Activated naive CD4-positive, alpha-beta T cell treated with anti-CD3 and anti-CD28 coated beads, Interleukin-2, amount 50 U/mL, for 72 hours (primary cell): Measurements from ENCODE around the gene HEXB. TPM values are rescaled to one million over a fixed set of nuclear protein-coding genes. Genes with fewer than 3 reads are reported as not detected.

ENCODE experiments used
- ATAC-seq, 2 donors: fragments of 150-1000 bp; cut with Tn5 transposase; 2 replicates each; pipeline ENCODE4 v1.10.0; 2021; ENCODE audit warnings: mild to moderate bottlenecking in 2 of 2, moderate library complexity in 2 of 2
- DNase-seq, 2 donors: peaks; one replicate each; pipeline ENCODE4 v3.0.0; 2021 to 2022; ENCODE audit warnings: low spot score in 2 of 2
- H3K27ac Mint-ChIP-seq, 2 donors: one replicate each; pipeline ENCODE4 v1.8.0; 2022; ENCODE audit warnings: mild to moderate bottlenecking in 2 of 2, mixed read lengths in 2 of 2
- H3K36me3 Mint-ChIP-seq, 2 donors: one replicate each; pipeline ENCODE4 v1.8.0; 2022; ENCODE audit warnings: mixed read lengths in 2 of 2
- H3K9me3 Mint-ChIP-seq, 2 donors: one replicate each; pipeline ENCODE4 v1.8.0; 2022; ENCODE audit warnings: mixed read lengths in 2 of 2
- total RNA-seq, 2 donors: library from RNA; stranded (reverse); gene quantifications; one replicate each; pipeline ENCODE4 v1.2.3, GENCODE V29; 2022

Gene HEXB
- total RNA-seq: 10 to 100 TPM; 47.1 to 71.3 TPM

DNA sequence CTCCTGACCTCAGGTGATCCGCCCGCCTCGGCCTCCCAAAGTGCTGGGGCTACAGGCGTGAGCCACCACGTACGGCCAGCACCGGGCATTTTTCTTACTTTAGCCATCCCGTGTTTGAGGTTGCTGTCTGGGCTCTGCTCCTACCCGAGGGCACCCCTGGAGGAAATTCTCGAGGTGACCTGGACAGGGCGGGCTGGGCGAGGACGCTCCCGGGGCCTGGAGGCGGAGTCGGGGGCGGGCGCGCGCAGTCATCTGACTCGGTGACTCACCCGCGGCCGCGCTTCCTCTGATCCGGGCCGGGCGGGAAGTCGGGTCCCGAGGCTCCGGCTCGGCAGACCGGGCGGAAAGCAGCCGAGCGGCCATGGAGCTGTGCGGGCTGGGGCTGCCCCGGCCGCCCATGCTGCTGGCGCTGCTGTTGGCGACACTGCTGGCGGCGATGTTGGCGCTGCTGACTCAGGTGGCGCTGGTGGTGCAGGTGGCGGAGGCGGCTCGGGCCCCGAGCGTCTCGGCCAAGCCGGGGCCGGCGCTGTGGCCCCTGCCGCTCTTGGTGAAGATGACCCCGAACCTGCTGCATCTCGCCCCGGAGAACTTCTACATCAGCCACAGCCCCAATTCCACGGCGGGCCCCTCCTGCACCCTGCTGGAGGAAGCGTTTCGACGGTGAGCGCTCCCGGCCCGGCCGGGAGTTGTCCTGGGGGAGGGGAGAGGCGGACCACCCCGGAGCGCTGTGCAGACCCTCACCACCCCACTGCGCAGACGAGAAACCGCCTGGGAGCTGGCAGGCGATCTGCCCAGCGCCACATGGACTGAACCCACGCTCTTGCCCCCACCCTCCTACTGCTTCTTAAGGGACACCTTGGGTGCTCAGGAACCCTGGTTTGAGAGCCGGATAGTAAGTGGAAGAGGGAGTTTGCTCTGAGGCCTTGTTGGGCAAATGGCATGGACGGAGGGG lies at the start of gene HEXB:
HEXB (plus strand) TSS at position 334 of the 952 bp plus-strand sequence; CDS start at position 362, 28 bp downstream.
- H3K36me3 Mint-ChIP-seq: peaks cover 0 to 8% of the 10 kb centered on the region in 2 donors
- ATAC-seq (peak; percentile 96 to 97), DNase-seq (peak; percentile 88 to 93)
- no peaks in the 10 kb centered on the region for H3K9me3 Mint-ChIP-seq
- H3K27ac Mint-ChIP-seq: peak within 1 kb of the TSS; percentile 66 to 76

GRCh38 chr5:74636149-74636548 lies 48.9 kb upstream of the HEXB start:
- ATAC-seq (no peak), DNase-seq (no peak)
- Mint-ChIP-seq H3K27ac (no peak overlapping the region), H3K9me3 (no peaks in the 10 kb centered on the region), H3K36me3 (peaks cover 0 to 7% of the 10 kb centered on the region in 2 donors)

- ATAC-seq (no peak), DNase-seq (no peak)
- H3K36me3 Mint-ChIP-seq: peaks cover 0 to 7% of the 10 kb centered on the region in 2 donors
- H3K9me3 Mint-ChIP-seq: no peaks in the 10 kb centered on the region
- H3K27ac Mint-ChIP-seq: no peak overlapping the region
Measured at GRCh38 chr5:74636552-74636951, 48.5 kb upstream of the HEXB start.

- DNase-seq: no peak
- Mint-ChIP-seq H3K27ac (no peak overlapping the region), H3K9me3 (no peaks in the 10 kb centered on the region), H3K36me3 (peaks cover 0 to 7% of the 10 kb centered on the region in 2 donors)
- no peak for ATAC-seq
Measured at GRCh38 chr5:74638544-74638969, 46.5 kb upstream of the HEXB start.

DNA sequence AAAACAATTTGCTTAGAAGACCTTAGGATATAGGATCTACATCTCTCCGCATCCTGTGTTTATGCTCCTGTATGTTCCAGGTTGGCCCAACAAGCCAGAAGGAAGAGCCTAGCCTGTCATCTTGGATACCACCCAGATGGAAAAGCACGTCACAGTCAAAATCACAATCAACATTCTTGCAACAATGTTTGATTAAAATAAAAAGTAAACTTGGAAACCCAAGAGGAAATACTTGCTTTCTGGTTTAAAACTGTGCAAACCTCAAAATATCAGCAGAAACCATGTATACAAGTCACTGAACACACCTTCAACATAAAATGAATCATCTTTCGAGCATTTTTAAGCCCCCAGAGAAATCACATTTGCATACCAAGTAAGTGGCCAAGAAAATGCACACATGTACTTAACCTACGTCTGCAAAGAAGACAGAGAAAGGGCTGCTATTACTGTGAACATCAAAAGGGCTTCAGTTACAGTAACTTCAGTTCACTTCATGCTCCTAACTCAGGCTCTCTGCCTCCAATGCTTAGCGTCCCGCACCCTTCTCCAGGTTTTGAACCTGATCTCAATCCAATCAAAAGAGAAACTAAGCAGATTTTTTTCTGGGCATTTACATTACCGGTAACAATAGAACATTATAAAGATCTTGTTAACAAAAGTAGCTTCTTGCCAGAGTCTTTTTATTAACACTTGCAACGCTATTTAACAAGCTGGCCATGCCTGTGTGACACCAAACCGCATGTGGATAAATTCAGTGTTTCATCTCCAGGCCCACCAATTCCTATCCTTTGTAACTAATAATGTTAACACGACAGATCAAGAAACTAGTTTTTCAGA lies 45.8 kb upstream of the HEXB start:
- ATAC-seq (peak; percentile 17 to 69), DNase-seq (no peak)
- H3K27ac Mint-ChIP-seq: peak overlapping the region in 1 of 2 donors; percentile 12
- peaks cover 0 to 7% of the 10 kb centered on the region in 2 donors for H3K36me3 Mint-ChIP-seq
- H3K9me3 Mint-ChIP-seq: no peaks in the 10 kb centered on the region

- DNase-seq: peak in 1 of 2 donors; percentile 55
- Mint-ChIP-seq H3K36me3 (peaks cover 0 to 7% of the 10 kb centered on the region in 2 donors), H3K27ac (peak overlapping the region in 1 of 2 donors; percentile 49), H3K9me3 (no peaks in the 10 kb centered on the region)
- ATAC-seq: peak; percentile 42 to 45
Measured at GRCh38 chr5:74639807-74640449, 45.1 kb upstream of the HEXB start.

- no peaks in the 10 kb centered on the region for H3K9me3 Mint-ChIP-seq
- DNase-seq: peak; percentile 73 to 75
- H3K36me3 Mint-ChIP-seq: peaks cover 0 to 5% of the 10 kb centered on the region in 2 donors
- peak; percentile 81 to 82 for ATAC-seq
- H3K27ac Mint-ChIP-seq: peak within 1 kb of the TSS; percentile 12 to 49
Measured at GRCh38 chr5:74640450-74640953, 44.5 kb upstream of the HEXB start, which contains the start of gene ENC1. Gene ENC1, minus strand, starts transcription at chr5:74640728. Its CDS starts 4,243 bp downstream, at chr5:74636485.

DNA sequence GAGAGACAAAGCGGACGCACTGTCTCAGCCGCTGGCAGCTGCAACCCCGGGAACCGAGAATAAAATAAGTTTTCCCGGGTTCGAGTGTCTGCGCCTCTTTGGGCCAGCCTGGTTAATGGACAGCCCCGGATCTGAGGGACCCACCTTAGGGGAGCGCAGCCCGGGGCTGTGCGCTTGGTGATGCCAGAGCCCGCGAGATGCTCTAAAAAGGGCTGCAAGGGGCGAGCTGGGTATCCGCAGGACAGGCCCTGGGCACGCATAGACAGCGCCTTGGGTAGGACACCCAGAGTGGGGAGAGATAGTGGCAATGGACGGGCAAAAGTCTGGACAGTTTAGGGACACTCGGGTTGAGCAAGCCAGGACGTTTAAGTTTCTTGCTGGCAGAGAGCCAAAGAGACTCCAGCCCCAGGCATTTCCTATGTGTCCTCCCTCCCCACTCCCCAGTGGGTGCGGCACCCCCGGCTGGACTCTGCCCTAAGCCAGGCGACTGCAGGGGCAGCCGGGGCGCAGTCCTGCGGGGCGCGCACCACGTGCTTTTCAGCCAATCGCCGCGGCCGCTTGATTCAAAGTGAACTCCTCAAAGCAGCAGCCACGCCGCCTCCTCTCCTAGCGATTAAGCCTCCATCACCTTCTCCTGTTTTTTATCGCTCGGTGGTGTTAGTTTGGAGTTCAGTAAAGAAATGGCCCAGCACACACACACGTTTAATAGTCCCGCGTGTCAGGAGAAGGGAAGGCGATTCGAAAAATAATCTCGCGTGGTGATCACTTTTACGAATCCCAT lies 43.9 kb upstream of the HEXB start:
- DNase-seq: peak; percentile 50 to 63
- Mint-ChIP-seq H3K9me3 (no peaks in the 10 kb centered on the region), H3K27ac (no peak overlapping the region), H3K36me3 (no peaks in the 10 kb centered on the region)
- peak; percentile 30 to 48 for ATAC-seq

GRCh38 chr5:74641735-74642542 lies 43.1 kb upstream of the HEXB start:
- no peak for ATAC-seq
- Mint-ChIP-seq H3K27ac (no peak overlapping the region), H3K9me3 (no peaks in the 10 kb centered on the region), H3K36me3 (no peaks in the 10 kb centered on the region)
- no peak for DNase-seq

DNA sequence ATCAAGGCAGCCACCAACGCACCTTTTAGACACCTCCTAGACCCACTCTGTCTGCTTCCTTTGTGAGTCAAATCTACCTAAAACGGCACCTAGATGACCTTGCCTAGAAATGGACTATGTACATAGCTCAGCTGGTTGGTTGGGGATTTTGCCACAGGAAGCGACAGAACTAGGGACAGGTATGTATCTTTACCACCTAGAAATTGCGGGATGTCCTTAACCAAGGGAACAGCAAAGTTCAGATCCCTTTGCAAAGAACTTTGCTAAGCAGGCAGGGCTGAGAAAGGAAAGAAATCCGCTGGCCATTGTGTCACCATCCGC lies 42.5 kb upstream of the HEXB start:
- no peaks in the 10 kb centered on the region for H3K36me3 Mint-ChIP-seq
- no peaks in the 10 kb centered on the region for H3K9me3 Mint-ChIP-seq
- ATAC-seq (no peak), DNase-seq (no peak)
- H3K27ac Mint-ChIP-seq: no peak overlapping the region

DNA sequence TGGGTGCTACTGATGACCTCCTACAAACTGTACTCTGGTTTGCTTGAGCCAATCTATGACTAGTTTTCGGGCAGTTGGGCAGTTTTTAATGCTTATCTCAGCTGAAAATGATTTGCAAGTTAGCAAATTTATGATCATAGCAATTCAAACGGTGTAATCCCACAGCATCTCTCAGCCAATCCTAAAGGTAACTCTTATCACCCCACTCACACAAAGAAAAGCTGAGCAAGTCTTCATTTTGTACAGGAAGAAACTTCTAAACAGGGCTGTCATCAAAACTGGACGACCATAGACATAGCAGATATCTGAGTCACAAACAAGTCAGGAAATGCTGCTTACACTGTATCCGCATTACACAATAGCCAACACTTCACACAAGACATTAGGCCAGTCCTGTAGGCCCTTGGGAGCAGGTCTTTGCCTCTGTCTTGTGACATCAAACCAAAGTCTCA lies 41.9 kb upstream of the HEXB start:
- ATAC-seq (no peak), DNase-seq (no peak)
- Mint-ChIP-seq H3K9me3 (no peaks in the 10 kb centered on the region), H3K27ac (no peak overlapping the region), H3K36me3 (no peaks in the 10 kb centered on the region)

DNA sequence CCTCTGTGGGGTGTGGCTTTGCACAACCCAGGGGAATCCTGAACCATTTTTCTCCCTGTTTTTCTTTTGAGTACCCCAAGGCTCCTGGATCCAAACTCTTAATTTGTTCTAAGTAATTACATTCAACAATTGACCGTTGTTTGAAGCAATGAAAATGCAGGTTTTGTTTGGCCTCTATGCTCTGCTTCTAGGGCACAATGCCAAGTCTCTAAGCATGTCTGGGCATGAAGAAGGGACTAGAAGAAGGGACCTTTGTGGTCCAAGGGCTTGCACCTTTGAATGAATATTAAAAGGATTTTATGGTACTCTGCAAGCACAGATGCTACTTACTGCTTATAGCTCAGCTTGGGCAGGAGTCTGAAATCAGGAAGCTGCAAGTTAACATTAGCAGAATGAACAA lies 37.9 kb upstream of the HEXB start:
- ATAC-seq: no peak
- no peak for DNase-seq
- no peaks in the 10 kb centered on the region for H3K9me3 Mint-ChIP-seq

DNA sequence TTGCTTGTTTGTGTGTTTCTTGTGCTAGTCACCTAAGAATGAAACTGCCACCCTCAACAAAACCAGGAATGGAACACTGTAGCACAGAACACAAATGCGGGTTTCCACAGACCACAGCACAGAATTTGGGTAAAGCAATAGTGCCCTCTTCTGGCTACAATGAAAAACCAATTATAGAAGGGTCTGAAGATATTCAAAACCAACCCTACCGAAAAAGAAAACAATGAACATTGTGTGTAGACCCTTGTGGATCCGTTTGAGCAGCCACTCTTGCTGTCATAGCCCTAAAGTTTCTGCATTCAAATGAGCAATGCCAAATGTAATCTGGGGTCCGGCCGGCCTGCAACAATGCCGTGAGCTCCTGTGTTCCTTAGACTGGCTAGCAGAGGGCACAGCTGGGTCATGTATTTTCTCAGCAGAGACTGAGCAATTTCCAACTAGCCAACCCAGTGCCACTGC lies 36.2 kb upstream of the HEXB start:
- no peaks in the 10 kb centered on the region for H3K9me3 Mint-ChIP-seq
- H3K27ac Mint-ChIP-seq: no peak overlapping the region
- H3K36me3 Mint-ChIP-seq: no peaks in the 10 kb centered on the region
- peak; percentile 71 to 86 for ATAC-seq
- peak in 1 of 2 donors; percentile 23 for DNase-seq

More for the DNA sequence above, 37.9 kb upstream of the HEXB start:
- H3K27ac Mint-ChIP-seq: no peak overlapping the region
- no peaks in the 10 kb centered on the region for H3K36me3 Mint-ChIP-seq

GRCh38 chr5:74649421-74649973 lies 35.5 kb upstream of the HEXB start:
- ATAC-seq (no peak), DNase-seq (no peak)
- Mint-ChIP-seq H3K9me3 (no peaks in the 10 kb centered on the region), H3K27ac (no peak overlapping the region), H3K36me3 (no peaks in the 10 kb centered on the region)

DNA sequence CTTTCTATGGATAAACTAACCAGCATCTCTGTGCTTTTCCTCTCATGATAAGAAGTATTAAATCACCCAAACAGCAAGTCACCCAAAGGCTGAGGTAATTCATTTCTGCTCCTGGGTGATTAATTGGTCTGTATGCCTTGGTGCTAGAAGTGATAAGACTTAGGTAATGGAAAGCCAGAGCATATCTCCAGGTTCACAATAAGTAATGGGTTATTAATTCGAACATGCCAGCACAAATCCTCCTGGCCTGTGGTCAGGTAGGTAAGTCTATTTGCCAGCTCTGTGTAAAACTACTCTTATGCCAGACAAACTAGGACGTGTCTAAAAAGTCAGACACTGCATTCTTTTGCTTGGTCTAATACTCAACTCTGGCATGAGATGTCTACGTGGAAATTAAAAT lies 33.3 kb upstream of the HEXB start:
- no peak overlapping the region for H3K27ac Mint-ChIP-seq
- H3K9me3 Mint-ChIP-seq: no peaks in the 10 kb centered on the region
- DNase-seq (no peak), ATAC-seq (no peak)
- no peaks in the 10 kb centered on the region for H3K36me3 Mint-ChIP-seq
